A549 treated with dexamethasone at 1 μM for 4 hours (cell line): Measurements from ENCODE around the gene TAL2. TPM values are rescaled to one million over a fixed set of nuclear protein-coding genes. Genes with fewer than 3 reads are reported as not detected.

Experiments
- total RNA-seq: library from RNA; stranded (reverse); fragments of 200-300 nt; extraction: Qiagen RNA extraction; gene quantifications from 5 replicates; pipeline ENCODE4 v1.2.3, GENCODE V29; 2022

TAL2 gene
- total RNA-seq, result 0.15 to 0.45 TPM (median 0.22 TPM) in 4 of 5 replicates, not detected in the other

GRCh38 chr9:105662184-105663104, at the start of gene TAL2:
TSS of gene TAL2 (plus strand) at chr9:105662457. CDS start at chr9:105662497, 40 bp downstream.

GRCh38 chr9:105694190-105694847, 32.1 kb downstream of the TAL2 start, which contains the start of gene TMEM38B:
TSS of gene TMEM38B (plus strand) at chr9:105694541. CDS start at chr9:105694661, 120 bp downstream.

Other genes starting within 250 kb of the TAL2 start
- 2.0 to 5.1 TPM (median 3.5 TPM) in 5 replicates for gene FSD1L, start 214.4 kb upstream of the TAL2 start, total RNA-seq
- 6.2 to 9.2 TPM (median 8.3 TPM) in 5 replicates for gene FKTN, start 104.3 kb upstream of the TAL2 start, total RNA-seq
- 11.4 to 15.6 TPM (median 13.2 TPM) in 5 replicates for gene TMEM38B, start 32.1 kb downstream of the TAL2 start, total RNA-seq